ENCODE results near the gene CFAP251.
"Not testable (repeated sequence)": the region's sequence is repeated elsewhere in the genome, so short reads cannot be mapped to it uniquely, and the experiment has no call there.

The CFAP251 gene

DNA sequence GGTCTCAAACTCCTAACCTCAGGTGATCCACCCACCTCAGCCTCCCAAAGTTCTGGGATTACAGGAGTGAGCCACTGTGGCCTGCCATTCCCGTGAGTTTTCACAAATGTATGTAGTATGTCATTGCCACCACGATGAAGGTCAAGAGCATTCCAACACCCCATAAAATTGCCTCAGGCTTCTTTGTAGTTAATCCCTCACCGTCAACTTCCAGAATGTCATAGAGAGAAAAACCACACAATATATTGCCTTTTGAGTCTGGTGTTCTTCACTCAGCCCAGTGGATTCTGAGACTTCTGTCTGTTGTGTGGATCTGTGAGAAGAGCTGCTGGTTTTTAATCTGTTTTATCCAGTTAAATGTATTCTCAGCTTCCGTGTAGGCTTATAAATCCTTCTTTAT is 12.6 kb upstream of the CFAP251 start:
- DNase-seq = no peak

DNA sequence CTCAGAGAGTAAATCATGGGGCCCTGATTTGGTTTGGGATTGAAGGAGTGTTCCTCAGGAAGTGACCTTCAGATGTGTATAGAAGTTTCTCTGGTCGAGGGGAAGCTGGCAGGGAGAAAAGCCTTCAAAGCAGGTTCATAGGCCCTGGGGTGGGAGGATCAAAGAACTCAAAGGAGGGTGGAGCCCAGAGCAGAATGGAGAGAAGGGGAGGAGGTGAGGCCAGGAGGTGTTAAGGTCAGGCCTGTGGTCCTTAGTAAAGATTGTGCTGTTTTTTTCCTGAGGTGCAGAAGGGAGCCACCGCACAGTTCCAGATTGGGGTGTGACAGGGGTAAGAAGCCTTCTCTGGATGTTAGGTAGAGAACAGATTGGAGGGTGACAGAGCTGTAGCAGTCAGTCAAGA is 9.7 kb upstream of the CFAP251 start:
- no peak for DNase-seq

DNA sequence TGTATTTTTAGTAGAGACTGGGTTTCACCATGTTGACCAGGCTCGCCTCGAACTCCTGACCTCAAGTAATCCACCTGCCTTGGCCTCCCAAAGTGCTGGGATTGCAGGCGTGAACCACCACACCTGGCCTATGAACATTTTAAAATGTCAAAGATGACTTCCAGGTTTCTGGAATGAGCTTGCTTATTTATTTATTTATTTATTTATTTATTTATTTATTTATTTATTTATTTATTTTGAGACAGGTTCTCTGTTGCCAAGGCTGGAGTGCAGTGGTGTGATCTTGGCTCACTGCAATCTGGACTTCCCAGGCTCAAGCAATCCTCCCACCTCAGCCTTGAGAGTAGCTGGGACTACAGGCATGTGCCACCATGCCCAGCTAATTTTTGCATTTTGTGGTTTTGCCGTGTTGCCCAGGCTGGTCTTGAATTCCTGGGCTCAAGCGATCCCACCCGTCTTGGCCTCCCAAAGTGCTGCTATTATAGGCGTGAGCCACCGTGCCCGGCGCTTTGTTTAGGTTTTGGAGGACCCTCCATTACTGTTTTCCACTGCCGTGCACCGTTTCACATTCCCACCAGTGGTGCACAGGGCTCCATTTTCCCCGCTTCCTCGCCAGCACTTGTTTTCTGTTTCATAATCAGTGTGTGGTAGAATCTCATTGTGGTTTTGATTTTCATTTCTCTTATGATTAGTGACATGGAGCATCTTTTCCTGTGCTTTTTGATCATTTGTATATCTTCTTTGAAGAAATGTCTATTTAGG is 6.4 kb upstream of the CFAP251 start:
- DNase-seq = no peak

DNA sequence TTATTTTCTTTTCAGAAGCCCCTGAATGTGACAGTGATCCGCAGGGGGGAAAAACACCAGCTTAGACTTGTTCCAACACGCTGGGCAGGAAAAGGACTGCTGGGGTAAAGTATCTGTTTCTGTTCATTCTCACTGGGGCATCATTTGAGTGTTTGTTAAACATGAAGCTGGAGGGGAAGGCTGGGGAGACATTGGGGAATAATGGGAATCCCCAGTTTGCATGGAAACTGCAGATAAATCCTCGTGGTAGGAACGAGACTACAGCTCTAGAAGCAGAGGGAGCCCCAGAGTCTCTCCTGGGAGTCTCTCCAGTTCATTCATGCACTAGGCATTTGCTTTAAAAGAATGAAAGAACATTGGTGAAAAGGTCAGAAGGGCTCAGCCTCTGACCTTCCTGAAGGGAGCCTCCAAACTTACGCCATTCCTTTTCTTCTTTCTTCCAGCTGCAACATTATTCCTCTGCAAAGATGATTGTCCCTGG is 2.5 kb upstream of the CFAP251 start:
- no peak for DNase-seq

DNA sequence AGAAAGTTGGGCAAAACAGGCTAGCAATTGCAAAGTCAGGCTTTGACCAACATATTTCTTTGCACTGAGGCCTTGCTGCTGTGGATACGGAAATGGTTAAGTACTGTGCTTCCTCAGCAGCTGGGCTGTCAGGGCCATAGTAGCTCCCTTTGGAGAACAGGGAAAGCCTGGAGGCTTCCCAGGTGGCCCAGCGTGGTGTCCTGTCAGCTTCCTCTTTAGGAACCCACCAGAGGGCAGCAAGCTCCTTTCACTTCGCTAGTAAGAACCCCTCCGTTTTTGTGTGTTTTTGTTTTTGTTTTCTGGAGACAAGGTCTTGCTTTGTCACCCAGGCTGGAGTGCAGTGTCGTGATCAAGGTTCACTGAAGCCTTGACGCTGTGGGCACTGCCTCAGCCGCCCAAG is 1.7 kb upstream of the CFAP251 start:
- no peak for DNase-seq

DNA sequence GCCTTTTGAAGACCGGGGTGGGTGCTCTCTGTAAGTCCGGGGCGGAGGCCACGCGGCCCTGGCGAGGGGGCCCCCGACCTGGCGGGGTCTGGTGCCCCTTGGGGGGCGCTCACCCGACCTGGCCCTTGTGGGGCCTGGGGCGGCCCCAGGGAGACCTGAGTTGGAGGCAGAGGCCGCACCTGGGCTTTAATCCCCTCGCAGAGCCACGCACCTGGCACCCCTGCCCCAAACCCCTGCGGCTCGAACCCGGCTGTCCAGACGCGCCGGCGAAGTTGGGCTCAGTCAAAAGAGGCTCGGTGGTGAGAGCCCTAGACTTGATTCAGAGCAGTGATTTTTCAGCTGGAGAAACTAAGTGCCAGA is 267 bp downstream of the CFAP251 start:
- no peak for DNase-seq

DNA sequence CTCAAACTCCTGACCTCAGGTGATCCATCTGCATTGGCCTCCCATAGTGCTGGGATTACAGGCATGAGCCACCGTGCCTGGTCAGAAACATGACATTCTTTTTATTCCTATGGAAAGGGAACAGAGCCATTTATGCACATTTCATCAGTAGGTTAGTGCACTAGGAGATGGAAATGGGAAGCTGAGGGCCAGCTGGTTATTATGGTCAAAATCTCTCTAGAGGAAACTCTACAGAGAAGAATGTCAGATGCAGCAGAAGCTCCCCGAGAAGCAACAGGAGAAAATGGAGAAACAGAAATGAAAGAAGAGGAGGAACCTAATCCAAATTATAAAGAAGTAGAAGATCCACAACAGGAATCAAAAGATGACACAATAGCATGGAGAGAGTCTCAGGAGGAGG is 2.7 kb downstream of the CFAP251 start:
- DNase-seq = no peak

DNA sequence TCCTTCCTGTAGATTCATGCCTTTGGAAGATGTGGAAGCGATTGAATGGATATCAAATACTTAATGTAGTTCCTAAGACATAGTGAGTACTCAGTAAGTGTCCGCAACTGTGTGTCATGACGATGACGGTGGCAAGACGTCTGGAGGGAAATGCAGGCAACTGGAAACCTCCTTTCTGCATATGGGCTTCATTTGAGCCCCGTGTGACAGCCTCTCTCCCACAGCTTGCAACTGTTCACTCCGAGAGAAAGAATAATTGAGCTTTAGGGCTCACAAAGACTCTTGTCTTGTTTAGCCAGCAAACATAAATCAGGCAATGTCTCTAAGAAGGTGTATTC is 6.9 kb downstream of the CFAP251 start:
- no peak for DNase-seq

DNA sequence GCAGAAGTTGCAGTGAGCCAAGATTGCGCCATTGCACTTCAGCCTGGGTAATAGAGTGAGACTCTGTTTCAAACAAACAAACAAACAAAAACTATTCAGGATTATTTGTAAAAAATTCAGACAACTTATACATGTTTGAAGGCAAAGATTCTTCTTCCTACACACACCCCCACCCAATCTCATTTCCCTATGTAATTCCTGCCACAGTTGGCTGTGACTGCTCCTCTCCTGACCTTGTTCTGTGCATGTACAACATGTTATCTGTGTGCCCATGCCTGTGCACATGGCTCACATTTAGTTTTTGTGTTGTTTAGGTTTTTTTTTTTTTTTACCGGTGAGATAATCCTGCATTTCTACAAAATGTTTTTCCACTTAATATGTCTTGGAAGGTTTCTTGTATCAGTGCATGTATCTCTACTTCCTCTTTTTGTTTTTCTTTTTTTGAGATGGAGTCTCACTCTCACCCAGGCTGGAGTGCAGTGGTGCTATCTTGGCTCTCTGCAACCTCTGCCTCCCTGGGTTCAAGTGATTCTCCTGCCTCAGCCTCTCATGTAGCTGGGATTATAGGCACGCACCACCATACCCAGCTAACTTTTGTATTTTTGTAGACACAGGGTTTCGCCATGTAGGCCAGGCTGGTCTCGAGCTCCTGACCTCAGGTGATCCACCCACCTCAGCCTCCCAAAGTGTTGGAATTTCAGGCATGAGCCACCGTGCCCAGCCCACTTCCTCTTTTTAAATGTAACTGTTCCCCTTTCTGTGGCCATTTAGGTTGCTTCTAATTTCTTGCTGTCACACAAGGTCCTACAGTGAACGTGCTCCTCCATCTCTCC is 8.7 kb downstream of the CFAP251 start:
- DNase-seq = no peak

DNA sequence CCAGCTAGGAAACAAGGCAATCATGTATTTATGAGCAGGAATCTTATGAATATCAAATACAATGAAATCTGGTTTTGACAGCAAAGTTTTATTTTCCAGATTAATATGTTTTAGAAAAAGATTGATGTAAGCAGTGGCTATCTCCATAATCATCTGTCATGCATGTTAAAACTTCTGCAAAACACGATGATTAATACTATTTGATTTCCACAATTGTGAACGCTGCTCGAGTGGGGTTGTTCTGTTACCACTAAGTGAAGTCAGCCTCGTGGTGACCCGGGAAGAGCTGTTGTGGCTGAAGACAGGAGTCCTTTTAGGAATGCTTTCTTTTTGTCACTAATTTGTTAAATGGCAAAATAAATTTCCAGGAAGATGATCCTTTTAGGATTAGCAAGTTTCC is 9.4 kb downstream of the CFAP251 start:
- no peak for DNase-seq

DNA sequence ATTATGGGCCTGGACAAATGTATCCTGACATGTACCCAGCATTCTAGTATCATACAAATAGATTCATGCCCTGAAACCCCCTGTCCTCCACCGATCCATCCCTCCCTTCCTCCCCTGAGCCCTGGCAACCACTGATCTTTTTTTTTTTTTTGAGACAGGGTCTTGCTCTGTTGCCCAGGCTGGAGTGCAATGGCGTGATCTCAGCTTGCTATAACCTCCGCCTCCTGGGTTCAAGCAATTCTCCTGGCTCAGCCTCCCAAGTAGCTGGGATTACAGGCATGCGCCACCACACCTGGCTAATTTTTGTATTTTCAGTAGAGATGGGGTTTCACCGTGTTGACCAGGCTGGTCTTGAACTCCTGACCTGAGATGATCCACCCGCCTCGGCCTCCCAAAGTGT is 11.2 kb downstream of the CFAP251 start:
- DNase-seq = not testable (repeated sequence)

DNA sequence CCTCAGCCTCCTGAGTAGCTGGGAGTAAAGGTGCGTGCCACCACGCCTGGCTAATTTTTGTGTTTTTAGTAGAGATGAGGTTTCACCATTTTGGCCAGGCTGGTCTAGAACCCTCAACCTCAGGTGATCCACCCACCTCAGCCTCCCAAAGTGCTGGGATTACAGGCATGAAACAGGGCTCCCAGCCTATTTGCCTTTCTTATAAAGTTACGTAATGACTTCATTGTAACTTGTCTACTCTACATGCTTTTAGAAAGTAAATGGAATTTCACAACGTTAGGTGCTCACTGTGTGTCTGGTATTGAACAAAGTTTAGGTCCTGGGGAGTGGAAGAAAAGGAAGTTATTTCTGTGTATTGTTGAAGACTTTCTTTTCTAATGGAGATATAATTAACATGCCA is 12.5 kb downstream of the CFAP251 start:
- no peak for DNase-seq

DNA sequence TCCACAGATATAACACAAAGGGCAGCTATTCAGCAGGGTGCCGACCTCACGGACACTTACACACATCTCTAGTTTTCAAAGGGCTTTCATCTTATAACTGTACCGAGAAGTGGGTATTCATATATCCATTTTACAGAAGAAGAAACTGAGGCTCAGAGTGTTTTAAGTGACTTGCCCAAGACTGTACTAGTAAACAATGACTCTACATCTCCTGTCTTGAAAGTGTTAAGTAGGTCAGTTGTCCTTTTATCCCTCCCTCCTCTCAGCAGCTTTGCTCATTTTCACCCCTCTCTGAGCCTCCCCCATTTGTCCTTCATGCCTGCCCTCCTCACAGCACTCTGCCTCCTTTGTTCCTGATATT is 13.8 kb downstream of the CFAP251 start:
- DNase-seq = no peak

DNA sequence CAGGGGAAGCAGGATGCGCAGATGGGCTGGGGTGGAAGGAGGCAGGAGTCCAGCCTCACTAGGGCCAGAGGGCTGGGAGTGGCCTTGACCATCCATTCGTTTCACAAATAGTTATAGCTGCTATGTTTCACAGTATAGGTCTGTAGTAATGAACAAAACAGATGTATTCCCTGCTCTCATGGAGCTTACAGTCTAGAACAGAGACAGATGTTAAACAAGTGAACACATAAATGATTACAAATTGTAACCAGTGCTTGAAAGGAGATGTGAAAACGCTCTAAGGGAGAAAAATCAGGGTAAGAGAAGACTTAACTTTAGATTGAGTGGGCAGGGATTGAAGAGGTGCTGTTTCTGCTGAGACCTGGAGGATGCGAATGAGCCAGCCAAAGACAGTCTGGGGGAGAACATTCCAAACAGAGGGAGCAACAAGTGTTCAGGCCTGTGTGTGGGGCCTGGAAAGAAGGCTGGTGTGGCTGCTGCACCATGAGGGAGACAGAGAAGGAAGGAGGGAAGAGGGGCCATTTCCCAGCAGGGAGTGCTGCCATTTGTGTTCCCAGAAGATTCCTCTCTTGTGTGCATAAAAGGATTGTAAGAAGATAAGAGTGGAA is 14.6 kb downstream of the CFAP251 start:
- DNase-seq = no peak

DNA sequence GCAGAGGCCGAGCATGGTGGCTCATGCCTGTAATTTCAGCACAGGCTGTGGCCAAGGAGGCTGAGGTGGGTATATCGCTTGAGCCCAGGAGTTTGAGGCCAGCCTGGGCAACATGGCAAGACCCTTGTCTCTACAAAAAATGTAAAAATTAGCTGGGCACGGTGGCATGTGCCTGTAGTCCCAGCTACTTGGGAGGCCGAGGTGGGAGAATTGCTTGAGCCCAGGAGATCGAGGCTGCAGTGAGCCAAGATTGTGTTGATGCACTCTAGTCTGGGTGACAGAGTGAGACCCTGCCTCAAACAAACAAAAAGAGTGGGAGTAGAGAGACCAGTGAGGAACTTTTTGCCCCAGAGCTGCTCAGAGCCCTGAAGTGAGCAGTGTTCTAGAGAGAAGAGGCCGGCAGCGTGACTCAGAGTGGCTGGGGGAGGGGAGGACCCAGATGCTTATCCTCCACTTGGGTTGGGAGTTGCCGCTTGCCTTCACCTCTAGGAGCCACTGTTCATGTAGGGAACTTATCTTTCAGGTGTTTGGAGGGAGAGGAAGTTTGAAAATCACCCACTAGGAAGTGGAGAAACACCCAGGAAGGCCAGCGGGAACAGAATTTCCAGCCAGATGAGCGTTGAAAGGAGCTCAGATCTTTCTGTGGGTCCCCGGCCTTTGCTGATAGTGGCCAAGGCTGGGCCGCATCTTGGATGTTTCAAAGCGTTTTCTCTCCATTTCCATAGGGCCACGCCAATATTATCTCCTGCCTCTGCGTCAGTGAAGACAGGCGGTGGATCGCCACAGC is 15.3 kb downstream of the CFAP251 start:
- no peak for DNase-seq

DNA sequence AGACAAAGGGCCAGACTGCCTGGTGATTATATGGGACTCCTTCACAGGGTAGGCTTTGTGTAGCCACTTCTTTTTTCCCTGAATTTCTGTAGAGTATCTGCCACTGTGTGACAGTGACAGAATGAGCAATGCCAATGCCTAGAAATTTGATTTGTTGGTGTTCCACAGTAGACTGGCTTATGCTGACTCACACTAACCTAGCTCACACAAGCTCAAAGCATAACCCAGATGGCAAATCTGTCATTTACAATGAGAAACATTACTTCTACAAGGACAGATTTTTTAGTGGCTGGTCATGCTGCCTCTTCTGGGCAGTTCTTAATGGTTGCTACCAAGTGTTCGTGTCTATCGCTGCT is 15.9 kb downstream of the CFAP251 start:
- DNase-seq = no peak

DNA sequence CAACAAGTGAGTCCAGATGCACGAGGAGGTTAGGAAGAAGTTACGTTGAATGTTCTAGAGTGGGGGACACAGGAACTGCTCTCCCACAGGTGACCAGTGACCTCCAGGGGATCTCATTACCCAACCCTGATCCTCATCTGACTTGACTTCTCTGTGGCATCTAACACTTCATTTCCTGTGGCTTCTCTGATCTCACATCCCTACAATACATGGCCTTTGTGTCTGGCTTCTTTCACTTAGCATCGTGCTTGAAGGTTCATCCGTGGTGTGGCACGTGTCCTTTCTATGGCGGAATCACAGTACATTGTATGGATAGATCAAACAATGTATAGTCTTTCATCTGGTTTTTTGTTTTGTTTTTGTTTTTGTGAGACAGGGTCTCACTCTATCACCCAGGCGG is 19.3 kb downstream of the CFAP251 start:
- DNase-seq = no peak

DNA sequence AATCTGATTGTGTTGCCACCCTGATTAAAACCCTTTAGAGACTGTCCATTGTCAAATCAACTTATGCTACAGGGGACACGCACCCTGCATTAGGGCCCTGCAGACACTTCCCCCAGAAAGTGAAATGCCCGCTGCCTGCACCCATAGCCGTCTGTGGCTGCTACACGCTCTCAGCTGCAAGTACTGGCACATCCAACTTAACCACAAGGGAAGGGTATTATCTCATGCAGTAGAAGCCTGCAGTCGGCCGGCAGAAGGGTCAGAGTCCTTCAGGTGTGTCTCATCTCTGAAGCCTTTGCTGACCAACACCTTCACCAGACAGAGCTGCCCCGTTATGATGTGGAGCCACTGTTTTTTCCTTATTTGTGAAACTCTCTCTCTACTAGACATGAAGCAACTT is 20.8 kb downstream of the CFAP251 start:
- no peak for DNase-seq

DNA sequence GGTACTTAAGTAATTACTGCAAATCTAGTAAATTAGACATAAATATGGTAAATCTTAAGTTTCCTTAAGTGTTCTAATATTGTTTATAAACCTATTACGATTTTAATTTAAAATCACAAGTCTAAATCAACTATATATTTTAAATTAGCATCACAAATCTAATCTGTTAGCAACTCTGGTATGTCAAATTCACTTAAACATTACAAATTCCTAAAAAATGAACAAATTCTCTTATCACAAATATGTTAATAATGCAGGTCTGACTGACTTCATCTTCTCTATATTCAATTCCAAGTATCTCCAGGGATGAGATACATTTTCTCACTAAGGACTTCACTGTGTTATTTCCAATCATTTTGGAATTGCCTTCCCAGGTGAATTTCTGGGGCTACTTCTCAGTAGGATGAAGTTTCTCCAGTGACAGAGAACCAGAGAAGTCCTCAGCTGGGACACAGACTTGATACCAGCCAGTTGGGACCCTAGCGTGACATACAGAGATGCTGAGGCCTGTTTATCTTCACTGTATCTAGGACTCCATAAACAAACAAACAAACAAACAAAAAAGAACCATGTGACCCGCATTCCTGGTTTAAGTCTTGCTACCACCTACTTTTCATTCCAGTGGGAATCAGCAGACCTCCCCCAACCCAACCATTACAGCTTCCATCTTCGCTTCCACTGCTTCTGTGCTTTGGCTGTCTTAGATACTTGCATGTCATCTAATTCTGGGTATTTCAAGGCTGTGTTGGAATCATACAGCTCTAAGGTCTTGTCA is 21.8 kb downstream of the CFAP251 start:
- DNase-seq = no peak

DNA sequence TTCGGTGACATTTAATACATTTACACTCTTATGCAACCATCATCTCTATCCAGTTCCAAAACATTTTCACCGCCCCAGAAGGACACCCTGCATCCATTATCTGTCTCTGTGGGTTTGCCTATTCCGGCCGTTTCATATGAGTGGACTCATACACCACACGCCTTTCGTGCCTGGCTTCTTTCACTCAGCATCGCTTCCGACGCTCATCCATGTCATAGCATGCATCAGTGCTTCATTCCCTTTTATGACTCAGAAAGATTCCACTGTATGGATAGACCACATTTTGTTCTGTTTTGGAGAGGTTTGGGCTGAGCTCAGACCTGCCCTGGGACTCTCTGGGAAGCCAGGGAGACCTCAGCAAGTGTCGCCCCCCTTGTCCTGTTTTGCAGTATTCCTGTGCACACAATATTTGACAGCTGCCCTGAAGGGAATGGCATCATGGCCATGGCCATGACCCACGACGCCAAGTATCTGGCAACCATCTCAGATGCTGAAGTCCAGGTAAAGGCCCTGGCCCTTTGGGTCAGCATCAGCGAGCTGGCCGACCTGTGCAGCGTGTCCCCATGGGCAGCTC is 23.8 kb downstream of the CFAP251 start:
- no peak for DNase-seq

DNA sequence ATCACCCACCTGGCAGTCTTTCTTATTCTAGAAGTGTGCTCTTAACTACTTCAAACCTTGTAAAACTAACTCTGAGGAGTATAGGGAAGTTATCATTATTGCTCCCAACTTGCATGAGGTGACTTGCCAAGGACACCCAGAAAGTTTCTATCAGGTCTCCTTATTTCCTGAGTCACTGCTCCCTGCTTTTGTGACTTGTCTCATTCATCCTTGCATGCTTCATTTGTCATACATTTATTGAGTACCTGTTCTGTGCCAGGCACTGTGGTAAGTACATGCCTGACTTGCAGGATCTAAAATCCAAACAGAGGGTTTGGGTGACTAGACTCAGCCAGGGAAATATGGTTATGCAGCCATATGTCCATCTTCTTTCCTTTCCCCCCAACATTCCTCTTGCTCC is 25.5 kb downstream of the CFAP251 start:
- no peak for DNase-seq

DNA sequence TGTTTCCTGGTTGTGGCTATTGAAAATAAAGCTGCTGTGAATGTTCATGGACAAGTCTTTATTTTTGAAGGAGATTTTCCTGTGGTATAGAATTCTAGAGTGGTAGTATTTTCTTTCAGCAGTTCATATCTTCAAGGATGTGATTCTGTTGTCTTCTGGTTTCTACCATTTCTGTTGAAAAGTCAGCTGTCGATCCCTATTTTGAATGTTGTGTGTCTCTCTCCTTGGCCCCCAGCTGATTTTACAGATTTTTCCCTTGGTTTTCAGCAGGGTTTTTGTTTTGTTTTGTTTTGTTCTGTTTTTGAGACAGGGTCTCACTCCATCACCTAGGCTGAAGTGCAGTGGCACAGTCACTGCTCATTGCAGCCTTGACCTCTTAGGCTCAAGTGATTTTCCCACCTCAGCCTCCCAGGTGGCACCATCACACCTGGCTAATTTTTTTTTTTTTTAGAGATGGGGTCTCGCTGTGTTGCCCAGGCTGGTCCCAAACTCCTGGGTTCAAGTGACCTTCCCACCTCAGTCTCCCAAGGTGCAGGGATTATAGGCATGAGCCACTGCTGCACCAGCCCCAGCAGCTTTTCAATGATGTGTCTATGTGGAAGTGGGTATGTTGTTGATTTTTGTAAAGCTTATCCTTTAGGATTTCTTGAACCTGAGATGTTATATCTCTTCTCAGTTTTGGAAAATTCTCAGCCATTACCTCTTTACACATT is 28.1 kb downstream of the CFAP251 start:
- DNase-seq = no peak

Data from activated gamma-delta T cell treated with Interleukin-2 at 50 U/mL for 16 hours (primary cell).